Measurements from ENCODE around the gene TSPAN4. TPM values are rescaled to one million over a fixed set of nuclear protein-coding genes. Genes with fewer than 3 reads are reported as not detected.
A peak's percentile ranks its signal among the peaks of the same experiment; 100 is the strongest.

TSPAN4 gene
- total and polyA plus RNA-seq, 8 donors, result 46.9 to 132 (median 73.8) TPM

GRCh38 chr11:819943-820649 lies 22.6 kb upstream of the TSPAN4 start:
- ATAC-seq (peak; percentile 67), DNase-seq (peak in 3 of 4 donors; percentile 82 to 97 (median 92))
- no peak for TF ChIP-seq CTCF (IDR thresholded peaks at IDR 0.05)
- Histone ChIP-seq H3K4me3 (peak overlapping the region; percentile 78 to 97), H3K36me3 (peaks cover 0 to 35% of the 10 kb centered on the region in 2 donors), H3K4me1 (peaks cover 22 to 54% of the 10 kb centered on the region in 2 donors), H3K27ac (peak overlapping the region; percentile 77 to 96), H3K27me3 (no peaks in the 10 kb centered on the region), H3K9me3 (no peaks in the 10 kb centered on the region)
- intact Hi-C loops (cut with DNase I), result no loop called here

DNA sequence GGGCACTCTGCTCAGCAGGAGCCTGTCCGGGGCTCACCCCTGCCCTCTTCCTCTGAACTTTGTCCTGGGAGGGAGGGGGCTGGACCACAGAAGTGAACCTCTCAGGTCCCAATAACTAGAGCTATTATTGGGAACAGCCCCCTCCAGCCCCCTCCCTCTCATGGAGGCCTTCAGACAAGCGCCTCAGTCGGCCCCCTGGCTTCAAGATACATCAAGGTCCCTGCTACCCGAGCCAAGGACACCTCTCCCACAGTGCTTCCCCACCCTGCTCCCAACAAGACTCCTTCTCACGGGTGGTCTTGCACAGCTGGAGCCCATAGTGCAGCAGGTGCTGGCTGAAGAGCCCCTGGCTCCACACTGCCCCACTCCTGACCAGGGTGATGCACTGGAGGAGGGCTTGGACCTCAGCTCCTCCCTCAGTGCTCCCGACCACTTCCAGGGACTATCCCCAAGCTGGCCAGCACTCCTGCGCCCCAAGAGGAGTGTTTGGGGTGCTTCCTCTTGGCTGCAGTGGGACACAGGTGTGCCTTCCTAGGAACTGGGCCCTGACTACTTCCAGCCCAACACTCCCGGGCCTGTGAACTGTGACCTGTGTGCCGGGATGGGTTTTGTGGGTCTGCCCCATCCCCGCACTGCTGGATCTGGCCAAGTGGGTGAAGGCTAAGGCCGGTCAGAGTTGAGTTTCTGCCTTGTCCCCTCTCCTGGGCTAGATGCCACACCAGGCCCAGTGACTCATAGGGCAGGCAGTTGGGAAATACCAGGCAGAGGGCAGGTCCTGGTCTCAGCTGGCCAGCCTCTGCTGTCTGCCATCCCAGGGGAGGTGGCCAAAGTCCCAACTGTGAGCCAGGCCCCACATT lies 21.8 kb upstream of the TSPAN4 start:
- Histone ChIP-seq H3K4me1 (peaks cover 23 to 61% of the 10 kb centered on the region in 2 donors), H3K9me3 (no peaks in the 10 kb centered on the region)
- intact Hi-C loops (cut with DNase I), result no loop called here

DNA sequence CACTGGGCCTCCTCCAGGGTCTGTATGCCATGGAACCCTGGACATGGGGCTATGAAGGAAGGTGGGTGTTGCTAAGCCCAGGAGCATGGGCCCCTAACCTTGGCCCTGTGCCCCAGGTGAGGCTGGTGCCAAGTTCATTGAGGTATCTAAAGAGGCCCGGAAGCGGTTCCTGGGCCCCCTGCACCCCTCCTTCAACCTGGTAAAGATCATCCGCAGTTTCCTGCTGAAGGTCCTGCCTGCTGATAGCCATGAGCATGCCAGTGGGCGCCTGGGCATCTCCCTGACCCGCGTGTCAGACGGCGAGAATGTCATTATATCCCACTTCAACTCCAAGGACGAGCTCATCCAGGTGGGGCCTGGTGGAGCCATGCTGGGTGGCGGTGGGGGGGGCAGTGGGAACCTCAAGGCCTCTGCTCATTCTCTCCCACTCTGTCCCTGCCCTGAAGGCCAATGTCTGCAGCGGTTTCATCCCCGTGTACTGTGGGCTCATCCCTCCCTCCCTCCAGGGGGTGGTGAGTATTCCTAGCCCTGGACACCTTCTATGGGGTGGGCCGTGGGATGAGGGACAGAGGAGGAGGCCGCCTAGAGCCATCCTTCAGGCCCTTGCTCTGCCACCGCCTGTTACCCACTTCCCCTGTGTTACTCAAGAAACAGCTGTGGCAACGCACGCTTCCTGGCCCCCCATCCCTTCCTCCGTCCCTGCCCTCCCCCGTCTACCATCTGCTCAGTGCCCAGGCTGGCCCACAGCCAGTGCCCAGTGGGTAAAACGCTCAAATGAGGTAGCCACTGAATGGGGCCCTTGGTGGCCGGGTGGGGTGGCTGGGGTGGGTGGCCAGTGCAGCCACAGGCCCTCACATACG lies 20.9 kb upstream of the TSPAN4 start:
- DNase-seq (peak in 1 of 4 donors; percentile 90), ATAC-seq (no peak)
- no peaks in the 10 kb centered on the region for H3K9me3 ChIP-seq
- H3K36me3 ChIP-seq, result peaks cover 0 to 32% of the 10 kb centered on the region in 2 donors
- H3K4me3 ChIP-seq, result peak overlapping the region in 1 of 2 donors; percentile 97
- H3K27ac ChIP-seq, result peak overlapping the region; percentile 77 to 96
- no peak for TF ChIP-seq CTCF (IDR thresholded peaks at IDR 0.05)
- H3K4me1 ChIP-seq, result peaks cover 26 to 69% of the 10 kb centered on the region in 2 donors
- intact Hi-C loops (cut with DNase I), result no loop called here
- peaks cover 0 to 1% of the 10 kb centered on the region in 2 donors for H3K27me3 ChIP-seq

More for the DNA sequence above, 21.8 kb upstream of the TSPAN4 start:
- no peak for TF ChIP-seq CTCF (IDR thresholded peaks at IDR 0.05)
- peak; percentile 59 for ATAC-seq
- H3K36me3 ChIP-seq, result peaks cover 0 to 34% of the 10 kb centered on the region in 2 donors
- peak overlapping the region; percentile 78 to 97 for H3K4me3 ChIP-seq
- DNase-seq, result peak in 2 of 4 donors; percentile 88 to 93
- H3K27me3 ChIP-seq, result no peaks in the 10 kb centered on the region
- H3K27ac ChIP-seq, result peak overlapping the region; percentile 77 to 96

GRCh38 chr11:823441-824291 lies 19.0 kb upstream of the TSPAN4 start:
- Histone ChIP-seq H3K27ac (no peak overlapping the region), H3K36me3 (peaks cover 0 to 32% of the 10 kb centered on the region in 2 donors), H3K4me1 (peaks cover 39 to 83% of the 10 kb centered on the region in 2 donors), H3K9me3 (no peaks in the 10 kb centered on the region), H3K4me3 (no peak overlapping the region), H3K27me3 (peaks cover 0 to 15% of the 10 kb centered on the region in 2 donors)
- no peak for DNase-seq
- TF ChIP-seq CTCF (IDR thresholded peaks at IDR 0.05), result no peak
- intact Hi-C loops (cut with DNase I), result no loop called here
- no peak for ATAC-seq
